HCT116 (cell line): ENCODE data around the gene OR5AK2. TPM values are rescaled to one million over a fixed set of nuclear protein-coding genes. Genes with fewer than 3 reads are reported as not detected.
"Not testable (repeated sequence)": the region's sequence is repeated elsewhere in the genome, so short reads cannot be mapped to it uniquely, and the experiment has no call there.

Source experiments
- ATAC-seq: fragments of 200-7000 bp; cut with Tn5 transposase; 2 replicates; pipeline ENCODE4 v1.9.1; 2020; ENCODE audit warnings: mild to moderate bottlenecking, moderate library complexity
- Bru-seq: library from RNA; stranded (reverse); fragments of 400-500 nt; gene quantifications from one replicate; lab custom pipeline; 2021; lab: Mats Ljungman, UMichigan
- BruChase-seq, 2 experiments: library from RNA; stranded (reverse); fragments of 400-500 nt; gene quantifications; one replicate each; lab custom pipeline; 2021; lab: Mats Ljungman, UMichigan
- BruUV-seq: library from RNA; stranded (reverse); fragments of 400-500 nt; replicated peaks from 2 replicates; lab custom pipeline; 2021; lab: Mats Ljungman, UMichigan
- CTCF ChIA-PET: fragments of 300-600 bp; sonication (Branson Sonifier 250); formaldehyde crosslinking; loops from one replicate; lab custom pipeline; 2021; ENCODE audit warnings: antibody characterized with exemption; lab: Charles Lee
- POLR2A ChIA-PET: fragments of 300-600, 350-600 bp; sonication (Branson Sonifier 250); formaldehyde crosslinking; loops from one replicate; lab custom pipeline; 2021; ENCODE audit warnings: antibody characterized with exemption; lab: Charles Lee
- RAD21 ChIA-PET, 2 experiments: fragments of 300-600 bp; sonication (Branson Sonifier 250); formaldehyde crosslinking; loops; one replicate each; lab custom pipeline; 2023; ENCODE audit warnings: low total read pairs in 2 of 2; ENCODE audit not compliant: uncharacterized antibody in 2 of 2, unreplicated experiment in 2 of 2, low non-redundant PET in 1 of 2; lab: Charles Lee
- DNase-seq: peaks from one replicate; pipeline ENCODE4 v3.0.0-alpha.2; 2010; ENCODE audit warnings: low read depth, low spot score
- H2AFZ ChIP-seq: fragments of 200-600 bp; shearing (Covaris generic), sonication (generic); 2 replicates; pipeline ENCODE4 v1.6.1; 2017; ENCODE audit warnings: low read depth, mixed run types, mixed read lengths, antibody characterized with exemption, low read length; ENCODE audit not compliant: poor library complexity, severe bottlenecking
- H3K27ac ChIP-seq: 2 replicates; pipeline ENCODE4 v1.5.1; 2012; ENCODE audit warnings: low read depth, low read length
- H3K27me3 ChIP-seq: fragments of 200-600 bp; sonication (generic); 2 replicates; pipeline ENCODE4 v1.6.1; 2016; ENCODE audit warnings: mixed run types, low read length, mixed read lengths; ENCODE audit not compliant: insufficient read depth
- H3K36me3 ChIP-seq, 2 experiments: fragments of 200-500 bp in 1 of 2; fragments of 200-600 bp in 1 of 2; sonication (Bioruptor generic) in 1 of 2; sonication (generic) in 1 of 2; 2 replicates each; pipeline versions ENCODE4 v1.5.1 to v1.6.1; 2014 to 2016; ENCODE audit warnings: low read length in 2 of 2, inconsistent platforms in 1 of 2, mixed read lengths in 1 of 2, mixed run types in 1 of 2; ENCODE audit not compliant: insufficient read depth in 2 of 2, control insufficient read depth in 1 of 2
- H3K4me1 ChIP-seq, 2 experiments: fragments of 200-600 bp in 1 of 2; sonication (generic) in 1 of 2; 2 replicates each; pipeline versions ENCODE4 v1.5.1 to v1.6.1; 2012 to 2017; ENCODE audit warnings: low read length in 2 of 2, inconsistent platforms in 1 of 2, mild to moderate bottlenecking in 1 of 2, mixed read lengths in 1 of 2, mixed run types in 1 of 2, moderate library complexity in 1 of 2; ENCODE audit not compliant: insufficient read depth in 2 of 2, control insufficient read depth in 1 of 2
- H3K4me2 ChIP-seq: fragments of 200-600 bp; sonication (generic); 2 replicates; pipeline ENCODE4 v1.6.1; 2017; ENCODE audit warnings: mixed run types, low read length, mixed read lengths
- H3K4me3 ChIP-seq, 2 experiments: fragments of 200-600 bp in 1 of 2; sonication (generic) in 1 of 2; replicated peaks in 1 of 2; 2 replicates each; pipeline ENCODE4 v1.5.1; 2011 to 2016; ENCODE audit warnings: low read length in 2 of 2, control low read depth in 1 of 2, low read depth in 1 of 2, mild to moderate bottlenecking in 1 of 2, mixed read lengths in 1 of 2, mixed run types in 1 of 2
- H3K79me2 ChIP-seq: fragments of 200-600 bp; sonication (generic); 2 replicates; pipeline ENCODE4 v1.6.1; 2017; ENCODE audit warnings: mild to moderate bottlenecking, mixed run types, low read length, moderate library complexity, mixed read lengths; ENCODE audit not compliant: insufficient read depth
- H3K9ac ChIP-seq: fragments of 200-600 bp; sonication (generic); 2 replicates; pipeline ENCODE4 v1.6.1; 2016; ENCODE audit warnings: low read length, mixed read lengths
- H3K9me2 ChIP-seq: fragments of 200-600 bp; sonication (generic), shearing (Covaris generic); 2 replicates; pipeline ENCODE4 v1.6.1; 2017; ENCODE audit warnings: mixed run types, mild to moderate bottlenecking, moderate library complexity; ENCODE audit not compliant: insufficient read depth
- H3K9me3 ChIP-seq, 2 experiments: fragments of 200-500 bp in 1 of 2; fragments of 200-600 bp in 1 of 2; sonication (Bioruptor generic) in 1 of 2; sonication (generic) in 1 of 2; 2 replicates each; pipeline ENCODE4 v1.6.1; 2014 to 2017; ENCODE audit warnings: low read length in 2 of 2, mixed read lengths in 2 of 2, inconsistent platforms in 1 of 2, low read depth in 1 of 2, mild to moderate bottlenecking in 1 of 2, mixed run types in 1 of 2, moderate library complexity in 1 of 2; ENCODE audit not compliant: control insufficient read depth in 1 of 2, insufficient read depth in 1 of 2
- H4K20me1 ChIP-seq: fragments of 200-600 bp; sonication (generic), shearing (Covaris generic); 2 replicates; pipeline ENCODE4 v1.6.1; 2017; ENCODE audit warnings: mixed run types, mild to moderate bottlenecking, moderate library complexity; ENCODE audit not compliant: insufficient read depth
- ELF1 ChIP-seq: IDR thresholded peaks from 2 replicates; pipeline ENCODE4 v1.6.1; 2012; ENCODE audit warnings: low read depth, borderline replicate concordance
- EZH2 ChIP-seq: fragments of 200-600 bp; sonication (generic); IDR thresholded peaks from 2 replicates; pipeline ENCODE4 v1.6.1; 2017; ENCODE audit warnings: antibody characterized with exemption, mixed run types
- SIN3A ChIP-seq: IDR thresholded peaks from 2 replicates; pipeline ENCODE4 v1.6.1; 2012; ENCODE audit warnings: low read depth
- TCF7L2 ChIP-seq: IDR thresholded peaks from 2 replicates; pipeline ENCODE4 v1.7.0; 2011; ENCODE audit warnings: borderline replicate concordance, inconsistent platforms; ENCODE audit not compliant: insufficient read depth, insufficient read length; ENCODE audit errors: extremely low read depth
- YY1 ChIP-seq: IDR thresholded peaks from 2 replicates; pipeline ENCODE4 v1.6.1; 2011; ENCODE audit warnings: low read length, low read depth, moderate library complexity, mild to moderate bottlenecking; ENCODE audit not compliant: insufficient replicate concordance; ENCODE audit errors: extremely low read depth
- ZBTB33 ChIP-seq: IDR thresholded peaks from 2 replicates; pipeline ENCODE4 v1.6.1; 2011; ENCODE audit warnings: mild to moderate bottlenecking, low read length, moderate library complexity; ENCODE audit not compliant: insufficient replicate concordance; ENCODE audit errors: extremely low read depth
- intact Hi-C: fragments of 100-400 bp; cut with micrococcal nuclease; formaldehyde crosslinking; loops from 2 replicates; pipeline ENCODE4 v1.10.0; 2022
- long read RNA-seq: library from polyadenylated mRNA; unstranded; transcript quantifications from one replicate; pipeline ENCODE4 v2.0.0, GENCODE V29; 2021; ENCODE audit not compliant: unreplicated experiment
- polyA plus RNA-seq: library from polyadenylated mRNA; unstranded; fragments of >200 nt; gene quantifications from 2 replicates; pipeline ENCODE4 v1.2.1, GENCODE V29; 2012; ENCODE audit warnings: missing spikeins
- total RNA-seq: library from RNA; stranded (reverse); gene quantifications from one replicate; pipeline ENCODE4 v1.2.1, GENCODE V29; 2021; ENCODE audit not compliant: unreplicated experiment

OR5AK2 gene
- not detected for total RNA-seq
- not detected in 2 replicates for polyA plus RNA-seq
- not detected for Bru-seq, nascent RNA
- BruChase-seq, experiment 1, labeled RNA remaining after a 6-hour chase: not detected
- not detected for BruChase-seq, experiment 2, labeled RNA remaining after a 2-hour chase
- long read RNA-seq: 0 reads

- Histone ChIP-seq H3K36me3 (no peaks in the 10 kb centered on the region), H3K4me1 (no peaks in the 10 kb centered on the region), H3K27me3 (no peaks in the 10 kb centered on the region), H4K20me1 (no peaks in the 10 kb centered on the region), H3K9me2 (no peaks in the 10 kb centered on the region), H3K79me2 (no peaks in the 10 kb centered on the region), H3K9ac (no peak within 1 kb of the TSS), H3K27ac (no peak within 1 kb of the TSS), H3K4me3 (no peak within 1 kb of the TSS), H3K4me2 (no peak within 1 kb of the TSS), H3K9me3 (no peaks in the 10 kb centered on the region), H2AFZ (no peak within 1 kb of the TSS)
- RAD21 ChIA-PET: no interaction called here
- POLR2A ChIA-PET: no interaction called here
- no TSS peak for BruUV-seq
- TF ChIP-seq TCF7L2 (no peak), EZH2 (no peak), YY1 (no peak), ZBTB33 (no peak), SIN3A (no peak), ELF1 (no peak)
- ATAC-seq (no peak), DNase-seq (no peak)
- CTCF ChIA-PET: no interaction called here
- intact Hi-C loops: no loop called here
Measured at GRCh38 chr11:56988614-56989013, at the start of gene OR5AK2. Gene OR5AK2 (plus strand): TSS chr11:56988914. CDS start chr11:56988914, 0 bp downstream.

GRCh38 chr11:56945526-56945925 lies 43.2 kb upstream of the OR5AK2 start:
- H3K79me2 ChIP-seq, CTCF ChIA-PET, POLR2A ChIA-PET, DNase-seq, BruUV-seq, H3K4me3 ChIP-seq, H3K27ac ChIP-seq, H3K36me3 ChIP-seq, H3K9me3 ChIP-seq, H3K9me2 ChIP-seq, RAD21 ChIA-PET, ATAC-seq, H3K4me2 ChIP-seq, H3K9ac ChIP-seq, H2AFZ ChIP-seq, H3K4me1 ChIP-seq, H3K27me3 ChIP-seq, intact Hi-C loops, H4K20me1 ChIP-seq: not testable (repeated sequence)
